Body of pancreas (tissue), 4 donors: ENCODE results near the gene LRP3.

Experiments used
- CTCF ChIP-seq, 7 experiments: fragments of 450-650 bp in 4 of 7; fragments of 200-600 bp in 3 of 7; sonication (generic) in 3 of 7; IDR thresholded peaks; one replicate each; pipeline ENCODE4 v1.5.1; 2016 to 2019; ENCODE audit warnings: antibody characterized with exemption in 7 of 7
- POLR2A ChIP-seq, 3 donors: fragments of 450-650 bp; IDR thresholded peaks; one replicate each; pipeline ENCODE4 v1.6.1; 2016; ENCODE audit warnings: antibody characterized with exemption in 3 of 3, mild to moderate bottlenecking in 2 of 3

DNA sequence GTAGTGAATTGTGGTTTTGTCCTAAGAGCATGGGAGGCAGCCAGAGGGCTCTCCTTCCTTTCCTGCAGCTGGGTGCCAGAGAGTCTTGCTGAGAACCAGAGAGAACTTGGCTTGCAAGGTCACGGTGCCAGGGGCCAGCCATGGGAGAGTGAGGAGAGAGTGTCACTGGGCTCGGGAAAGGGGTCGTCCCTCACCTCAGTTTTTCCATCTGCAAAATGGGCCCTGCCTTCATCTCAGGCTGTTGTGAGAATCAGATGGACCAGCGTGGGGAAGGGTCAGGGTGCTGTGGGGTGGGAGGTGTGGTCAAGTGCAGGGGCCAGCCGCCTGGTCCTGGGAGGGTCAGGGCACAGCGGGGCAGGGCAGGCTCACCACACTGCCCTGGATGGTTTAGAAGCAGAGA lies 7.3 kb downstream of the LRP3 start:
- no peak for TF ChIP-seq CTCF (IDR thresholded peaks at IDR 0.05)
- TF ChIP-seq POLR2A (IDR thresholded peaks at IDR 0.05) = no peak
